SK-N-SH (cell line): ENCODE measurements around the gene TBL1X. TPM values are rescaled to one million over a fixed set of nuclear protein-coding genes. Genes with fewer than 3 reads are reported as not detected.

Experiments
- CTCF ChIA-PET: fragments of 300-600, 350-600 bp; formaldehyde crosslinking; extraction: SDS; loops from one replicate; lab custom pipeline; 2021; lab: Yijun Ruan, JAX
- POLR2A ChIA-PET: fragments of 350-600 bp; sonication (Branson Sonifier 250); formaldehyde crosslinking; extraction: SDS; loops from one replicate; lab custom pipeline; 2020; ENCODE audit warnings: antibody characterized with exemption, inconsistent platforms; lab: Yijun Ruan, JAX
- DNase-seq: peaks from one replicate; pipeline ENCODE4 v3.0.0; 2012
- H2AFZ ChIP-seq: fragments of 200-600 bp; sonication (generic); 2 replicates; pipeline ENCODE4 v1.8.1; 2016; ENCODE audit warnings: antibody characterized with exemption, mild to moderate bottlenecking, low read depth
- H3F3A ChIP-seq: fragments of 200-600 bp; sonication (generic); replicated peaks from 2 replicates; pipeline ENCODE3; 2016; ENCODE audit warnings: antibody characterized with exemption, mild to moderate bottlenecking; ENCODE audit not compliant: insufficient read depth
- H3K27ac ChIP-seq, 2 experiments: fragments of 200-500 bp in 1 of 2; fragments of 200-600 bp in 1 of 2; sonication (Bioruptor generic) in 1 of 2; sonication (generic), shearing (Covaris generic) in 1 of 2; 2 replicates each; pipeline versions ENCODE4 v1.5.1 to v1.6.1; 2014 to 2016; ENCODE audit warnings: low read depth in 2 of 2, inconsistent platforms in 1 of 2, low read length in 1 of 2, mild to moderate bottlenecking in 1 of 2, mixed read lengths in 1 of 2
- H3K27me3 ChIP-seq: fragments of 200-600 bp; sonication (generic), shearing (Covaris generic); 2 replicates; pipeline ENCODE4 v1.6.1; 2016; ENCODE audit warnings: mixed run types; ENCODE audit not compliant: insufficient read depth
- H3K36me3 ChIP-seq, 2 experiments: fragments of 200-500 bp in 1 of 2; fragments of 200-600 bp in 1 of 2; sonication (Bioruptor generic) in 1 of 2; sonication (generic) in 1 of 2; replicated peaks in 1 of 2; 2 replicates each; pipeline versions ENCODE3 to v1.5.1; 2014 to 2016; ENCODE audit warnings: low read length in 1 of 2, mild to moderate bottlenecking in 1 of 2; ENCODE audit not compliant: insufficient read depth in 2 of 2, control insufficient read depth in 1 of 2
- H3K4me1 ChIP-seq, 2 experiments: fragments of 200-500 bp in 1 of 2; fragments of 200-600 bp in 1 of 2; sonication (Bioruptor generic) in 1 of 2; sonication (generic), shearing (Covaris generic) in 1 of 2; 2 replicates each; pipeline versions ENCODE4 v1.5.1 to v1.6.1; 2014 to 2016; ENCODE audit warnings: low read depth in 1 of 2, low read length in 1 of 2, mixed run types in 1 of 2; ENCODE audit not compliant: insufficient read depth in 2 of 2, control insufficient read depth in 1 of 2
- H3K4me2 ChIP-seq: fragments of 200-600 bp; sonication (generic), shearing (Covaris generic); 2 replicates; pipeline ENCODE4 v1.6.1; 2017; ENCODE audit warnings: mixed run types
- H3K4me3 ChIP-seq, 2 experiments: fragments of 200-500 bp in 1 of 2; fragments of 200-600 bp in 1 of 2; sonication (Bioruptor generic) in 1 of 2; sonication (generic), shearing (Covaris generic) in 1 of 2; 2 replicates each; pipeline versions ENCODE4 v1.5.1 to v1.8.1; 2014 to 2016; ENCODE audit warnings: low read depth in 2 of 2, inconsistent platforms in 1 of 2, low read length in 1 of 2, mild to moderate bottlenecking in 1 of 2, mixed read lengths in 1 of 2, moderate library complexity in 1 of 2
- H3K79me2 ChIP-seq: fragments of 200-600 bp; sonication (generic); 2 replicates; pipeline ENCODE4 v1.8.1; 2017; ENCODE audit warnings: mild to moderate bottlenecking; ENCODE audit not compliant: insufficient read depth
- H3K9ac ChIP-seq: fragments of 200-600 bp; sonication (generic); 2 replicates; pipeline ENCODE4 v1.6.1; 2017; ENCODE audit warnings: mixed run types
- H3K9me2 ChIP-seq: fragments of 200-600 bp; sonication (generic); 2 replicates; pipeline ENCODE4 v1.6.1; 2017; ENCODE audit warnings: mixed run types
- H3K9me3 ChIP-seq: fragments of 200-600 bp; sonication (generic); 2 replicates; pipeline ENCODE4 v1.6.1; 2017; ENCODE audit warnings: mixed run types, mild to moderate bottlenecking, moderate library complexity
- H4K20me1 ChIP-seq: fragments of 200-600 bp; sonication (generic); 2 replicates; pipeline ENCODE4 v1.6.1; 2017; ENCODE audit warnings: mild to moderate bottlenecking, mixed run types; ENCODE audit not compliant: insufficient read depth
- EP300 ChIP-seq, 2 experiments: IDR thresholded peaks; 2 replicates each; pipeline versions ENCODE4 v1.4.0 to v1.6.1; 2012; ENCODE audit warnings: borderline replicate concordance in 1 of 2, low read depth in 1 of 2, low read length in 1 of 2
- FOXM1 ChIP-seq: IDR thresholded peaks from 2 replicates; pipeline ENCODE4 v1.4.0; 2012; ENCODE audit warnings: low read depth, mild to moderate bottlenecking
- GATA2 ChIP-seq: sonication (generic); formaldehyde crosslinking; IDR thresholded peaks from 2 replicates; pipeline ENCODE4 v1.5.0; 2020; ENCODE audit warnings: mild to moderate bottlenecking, missing genetic modification reagents
- REST ChIP-seq: IDR thresholded peaks from 2 replicates; pipeline ENCODE4 v1.6.1; 2012; ENCODE audit warnings: mild to moderate bottlenecking, low read depth, low read length, moderate library complexity
- RFX5 ChIP-seq: IDR thresholded peaks from 2 replicates; pipeline ENCODE4 v1.6.1; 2012; ENCODE audit warnings: mild to moderate bottlenecking, improper control_type of control experiment, low read length
- RXRA ChIP-seq: IDR thresholded peaks from 2 replicates; pipeline ENCODE4 v1.4.0; 2012; ENCODE audit warnings: low read depth, mild to moderate bottlenecking, borderline replicate concordance
- SIN3A ChIP-seq: IDR thresholded peaks from 2 replicates; pipeline ENCODE4 v1.6.1; 2012; ENCODE audit warnings: low read depth, mild to moderate bottlenecking, low read length, moderate library complexity, borderline replicate concordance
- TAF1 ChIP-seq: IDR thresholded peaks from 2 replicates; pipeline ENCODE4 v1.6.1; 2012; ENCODE audit warnings: low read depth, mild to moderate bottlenecking, low read length, moderate library complexity, borderline replicate concordance
- TCF12 ChIP-seq: IDR thresholded peaks from 2 replicates; pipeline ENCODE4 v1.4.0; 2012
- USF1 ChIP-seq: IDR thresholded peaks from 2 replicates; pipeline ENCODE4 v1.4.0; 2012; ENCODE audit warnings: low read depth, borderline replicate concordance
- WGBS: methylation state at CpG from one replicate; pipeline ENCODE4 v1.1.6; 2017; ENCODE audit warnings: low lambda C conversion rate; 5-methylcytosine and 5-hydroxymethylcytosine counted together
- polyA plus RNA-seq, 3 experiments: library from polyadenylated mRNA; depleted of rRNA; stranded (reverse); fragments of >200 nt; gene quantifications; 2 replicates each; pipeline ENCODE4 v1.2.3, GENCODE V29; 2012
- TF ChIP-seq, protein P1 (sequence below): IDR thresholded peaks from 2 replicates; pipeline ENCODE4 v1.4.0; 2012; ENCODE audit warnings: low read depth
- TF ChIP-seq, protein P2 (sequence below): IDR thresholded peaks from 2 replicates; pipeline ENCODE4 v1.4.0; 2012; ENCODE audit warnings: low read depth, borderline replicate concordance

The TBL1X gene
- polyA plus RNA-seq, 1 of the 3 experiments (the other 2 are of a cell fraction), result 10.6 TPM

DNA sequence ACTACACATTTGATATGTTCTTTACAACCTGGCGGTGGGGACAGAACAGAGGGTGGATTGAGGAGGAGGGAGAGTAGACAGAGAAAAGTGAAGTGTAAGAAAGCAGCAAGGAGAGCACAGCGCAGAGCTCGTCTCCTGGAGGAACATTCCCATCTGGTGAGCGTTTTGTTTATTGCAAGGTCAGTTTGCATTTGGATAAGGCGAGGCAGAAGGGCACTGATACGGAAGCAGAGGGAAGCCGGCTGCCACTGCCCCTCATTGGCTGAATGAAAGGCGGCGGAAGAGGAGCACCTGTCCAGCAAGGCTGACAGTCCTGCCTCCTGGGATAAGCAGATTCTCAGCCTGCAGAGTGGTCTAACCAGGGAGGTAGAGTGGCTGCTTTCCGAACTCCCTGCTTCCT, 217.6 kb downstream of the TBL1X start (continued):
- TF ChIP-seq REST, result no peak
- TF ChIP-seq, all 33 proteins: peak for 3

DNA sequence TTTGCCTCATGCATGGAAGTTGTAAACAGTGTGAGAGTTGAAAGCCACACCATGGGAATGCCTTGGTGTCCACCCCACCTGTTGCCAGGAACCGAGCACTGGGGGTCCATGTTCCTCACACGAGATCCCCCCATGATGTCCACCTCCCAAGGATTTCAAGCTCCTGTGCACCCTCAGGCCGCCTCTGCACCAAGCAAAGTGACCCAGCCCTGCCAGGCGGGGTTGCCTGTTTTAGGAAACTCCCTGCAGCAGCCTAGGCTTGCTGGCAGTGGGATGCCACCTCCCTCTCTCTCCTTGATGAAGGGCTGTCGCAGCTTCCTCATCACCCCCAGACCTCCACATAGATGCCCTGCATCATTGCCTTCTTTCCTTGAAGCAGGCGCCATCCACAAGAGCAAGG, 218.0 kb downstream of the TBL1X start:
- TF ChIP-seq FOXM1 (no peak), RFX5 (no peak), EP300 (IDR thresholded peaks at IDR 0.05; ENCODE audit: borderline replicate concordance in 1 of 2, low read depth in 1 of 2, low read length in 1 of 2) (no peak), RXRA (no peak), TAF1 (no peak), USF1 (no peak), TCF12 (no peak), SIN3A (no peak), GATA2 (CRISPR knock-in tag) (no peak)
- TF ChIP-seq, protein P1, sequence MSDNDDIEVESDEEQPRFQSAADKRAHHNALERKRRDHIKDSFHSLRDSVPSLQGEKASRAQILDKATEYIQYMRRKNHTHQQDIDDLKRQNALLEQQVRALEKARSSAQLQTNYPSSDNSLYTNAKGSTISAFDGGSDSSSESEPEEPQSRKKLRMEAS, result no peak
- TF ChIP-seq, protein P2, sequence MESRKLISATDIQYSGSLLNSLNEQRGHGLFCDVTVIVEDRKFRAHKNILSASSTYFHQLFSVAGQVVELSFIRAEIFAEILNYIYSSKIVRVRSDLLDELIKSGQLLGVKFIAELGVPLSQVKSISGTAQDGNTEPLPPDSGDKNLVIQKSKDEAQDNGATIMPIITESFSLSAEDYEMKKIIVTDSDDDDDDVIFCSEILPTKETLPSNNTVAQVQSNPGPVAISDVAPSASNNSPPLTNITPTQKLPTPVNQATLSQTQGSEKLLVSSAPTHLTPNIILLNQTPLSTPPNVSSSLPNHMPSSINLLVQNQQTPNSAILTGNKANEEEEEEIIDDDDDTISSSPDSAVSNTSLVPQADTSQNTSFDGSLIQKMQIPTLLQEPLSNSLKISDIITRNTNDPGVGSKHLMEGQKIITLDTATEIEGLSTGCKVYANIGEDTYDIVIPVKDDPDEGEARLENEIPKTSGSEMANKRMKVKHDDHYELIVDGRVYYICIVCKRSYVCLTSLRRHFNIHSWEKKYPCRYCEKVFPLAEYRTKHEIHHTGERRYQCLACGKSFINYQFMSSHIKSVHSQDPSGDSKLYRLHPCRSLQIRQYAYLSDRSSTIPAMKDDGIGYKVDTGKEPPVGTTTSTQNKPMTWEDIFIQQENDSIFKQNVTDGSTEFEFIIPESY, result no peak
- Histone ChIP-seq H3K9me2 (no peaks in the 10 kb centered on the region), H3K36me3 (no peaks in the 10 kb centered on the region), H3K9ac (no peak overlapping the region), H3K27me3 (no peaks in the 10 kb centered on the region; the same call in 1 of the 2 replicates), H3K27ac (no peak overlapping the region), H3K4me2 (no peak overlapping the region), H4K20me1 (no peaks in the 10 kb centered on the region), H3F3A (no peaks in the 10 kb centered on the region), H2AFZ (no peak overlapping the region), H3K79me2 (no peaks in the 10 kb centered on the region), H3K4me3 (no peak overlapping the region), H3K9me3 (no peaks in the 10 kb centered on the region), H3K4me1 (no peaks in the 10 kb centered on the region; a peak in 1 of 4 replicates)
- DNase-seq, result no peak
- ChIA-PET CTCF (no interaction called here), POLR2A (no interaction called here)
- 34% methylated on average over 5 of the region's 6 CpGs for WGBS
